HPDE6-E6E7 (cell line): ENCODE results near the gene BMP10.

Experiments used
- DNase-seq: peaks from one replicate; pipeline ENCODE4 v3.0.0; 2011; ENCODE audit warnings: missing footprints; ENCODE audit errors: extremely low spot score

BMP10 gene

DNA sequence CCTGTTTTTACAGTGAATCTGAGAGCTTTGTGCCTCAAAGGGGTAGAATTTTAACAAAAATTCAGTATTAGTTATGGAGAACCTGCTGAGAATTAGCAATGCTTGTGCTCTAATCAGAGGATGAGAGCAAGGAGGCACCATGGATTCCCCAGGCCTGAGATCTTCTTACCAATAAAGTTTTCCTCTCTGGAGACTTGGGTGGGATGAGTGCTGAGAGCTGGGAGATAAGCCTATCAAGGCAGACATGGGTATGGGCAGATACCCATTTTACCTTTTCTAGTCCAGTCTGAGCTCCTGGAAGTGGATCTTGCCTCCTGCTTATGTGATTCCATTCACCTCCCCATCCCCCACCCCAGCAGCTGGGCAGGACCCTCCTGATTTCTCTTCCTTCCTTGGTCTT lies 53.9 kb downstream of the BMP10 start:
- no peak for DNase-seq
